ENCODE measurements around the gene RBP5. TPM values are rescaled to one million over a fixed set of nuclear protein-coding genes. Genes with fewer than 3 reads are reported as not detected.

The RBP5 gene
- total and polyA plus RNA-seq, 7 donors = 0.71 to 30.9 (median 4.0) TPM; not detected in 3

DNA sequence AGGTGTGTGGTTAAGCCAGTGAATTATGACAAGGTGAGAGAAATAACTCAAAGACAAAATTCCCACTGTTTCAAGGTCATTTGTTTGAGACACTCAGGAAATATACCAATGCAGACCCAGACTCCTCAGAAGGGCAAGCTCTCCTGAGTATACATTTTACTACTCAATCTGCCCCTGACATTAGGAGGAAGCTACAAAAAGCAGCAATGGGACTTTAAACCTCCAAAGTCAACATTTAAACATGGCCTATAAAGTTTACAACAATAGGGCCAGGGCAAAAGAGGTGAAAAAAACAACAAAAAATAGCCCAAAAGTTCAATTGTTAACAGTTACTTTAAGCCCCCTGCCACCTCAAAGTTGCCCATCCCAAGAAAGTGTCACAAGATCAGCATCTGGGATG lies 41.3 kb upstream of the RBP5 start:
- no peak overlapping the region for H3K4me3 ChIP-seq
- no peak overlapping the region for H3K27ac ChIP-seq
- H3K9me3 ChIP-seq = peaks cover 0 to 3% (median 1%) of the 10 kb centered on the region in 4 donors
- no peaks in the 10 kb centered on the region for H3K27me3 ChIP-seq
- no peaks in the 10 kb centered on the region for H3K4me1 ChIP-seq
- DNase-seq = no peak
- intact Hi-C loops (cut with DNase I) = no loop called here
- no peak for TF ChIP-seq EP300 (IDR thresholded peaks at IDR 0.05)
- TF ChIP-seq POLR2AphosphoS5 (IDR thresholded peaks at IDR 0.05) = no peak
- TF ChIP-seq POLR2A (IDR thresholded peaks at IDR 0.05) = no peak
- H3K36me3 ChIP-seq = no peaks in the 10 kb centered on the region

GRCh38 chr12:7162691-7163114 lies 34.0 kb upstream of the RBP5 start:
- TF ChIP-seq POLR2A (IDR thresholded peaks at IDR 0.05) (no peak), CTCF (IDR thresholded peaks at IDR 0.05) (peak in 2 of 4 experiments; percentile 21 to 29)
- DNase-seq = peak; percentile 60

DNA sequence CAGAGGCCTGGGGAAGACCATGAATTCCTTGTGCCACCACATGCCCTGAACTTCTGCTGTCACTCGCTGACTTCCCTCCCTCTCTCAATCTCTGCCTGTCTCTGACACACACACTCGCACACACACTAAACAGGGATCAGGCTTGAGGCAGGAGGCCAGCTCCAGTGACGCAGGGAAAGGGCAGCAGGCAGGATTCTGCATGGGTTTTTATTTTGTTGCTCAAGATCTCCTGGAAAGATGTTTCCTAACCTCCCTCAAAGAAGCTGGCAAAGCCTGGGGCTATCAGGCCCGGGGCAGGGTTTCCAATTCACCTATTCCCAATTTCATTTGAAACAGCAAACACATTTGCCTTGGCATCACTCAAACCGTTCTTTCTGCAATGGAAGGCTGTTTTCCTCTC lies 33.1 kb upstream of the RBP5 start:
- TF ChIP-seq POLR2A (IDR thresholded peaks at IDR 0.05) (no peak), EP300 (IDR thresholded peaks at IDR 0.05) (no peak), POLR2AphosphoS5 (IDR thresholded peaks at IDR 0.05) (no peak), CTCF (IDR thresholded peaks at IDR 0.05) (no peak)
- Histone ChIP-seq H3K36me3 (no peaks in the 10 kb centered on the region), H3K27me3 (peaks cover 0 to 13% (median 9%) of the 10 kb centered on the region in 3 donors), H3K27ac (no peak overlapping the region), H3K9me3 (no peaks in the 10 kb centered on the region), H3K4me3 (no peak overlapping the region), H3K4me1 (no peaks in the 10 kb centered on the region)
- intact Hi-C loops (cut with DNase I) = no loop called here
- peak; percentile 40 for DNase-seq
- WGBS, 2 donors = 87% methylated on average over 5 of the region's 5 CpGs

More at GRCh38 chr12:7162691-7163114, 34.0 kb upstream of the RBP5 start:
- Histone ChIP-seq H3K4me1 (no peaks in the 10 kb centered on the region), H3K36me3 (no peaks in the 10 kb centered on the region), H3K27me3 (peaks cover 0 to 13% (median 9%) of the 10 kb centered on the region in 3 donors), H3K4me3 (no peak overlapping the region), H3K27ac (no peak overlapping the region), H3K9me3 (no peaks in the 10 kb centered on the region)
- intact Hi-C loops (cut with DNase I) = no loop called here
- WGBS, 2 donors = 4 to 6% methylated on average over 19 of the region's 19 CpGs

DNA sequence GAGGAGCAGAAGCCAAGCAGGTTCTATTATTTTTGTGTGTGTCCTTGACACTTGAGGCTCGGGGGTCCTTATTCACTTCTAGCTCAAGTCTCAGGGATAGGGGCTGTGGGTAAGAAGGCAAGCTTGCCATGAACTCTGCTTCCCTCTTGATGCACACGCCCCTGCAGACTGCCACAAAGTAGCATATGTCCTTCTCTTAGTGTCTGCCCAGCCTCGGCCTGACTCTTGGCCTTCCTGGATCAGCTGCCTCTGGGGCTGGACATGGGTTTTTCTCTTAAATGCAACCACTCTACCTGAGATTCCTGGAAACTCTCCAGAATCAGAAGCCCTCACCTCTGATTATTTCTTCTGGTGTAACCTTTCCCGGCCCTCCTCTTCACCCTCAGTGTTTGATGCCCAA lies 32.6 kb upstream of the RBP5 start:
- H3K4me3 ChIP-seq = no peak overlapping the region
- peak; percentile 53 for DNase-seq
- WGBS, 2 donors = 89 to 93% methylated on average over 4 of the region's 4 CpGs
- no peak overlapping the region for H3K27ac ChIP-seq
- intact Hi-C loops (cut with DNase I) = no loop called here
- H3K27me3 ChIP-seq = peaks cover 0 to 13% (median 9%) of the 10 kb centered on the region in 3 donors
- H3K36me3 ChIP-seq = no peaks in the 10 kb centered on the region
- TF ChIP-seq POLR2A (IDR thresholded peaks at IDR 0.05) (no peak), EP300 (IDR thresholded peaks at IDR 0.05) (no peak), POLR2AphosphoS5 (IDR thresholded peaks at IDR 0.05) (no peak), CTCF (IDR thresholded peaks at IDR 0.05) (no peak)
- H3K4me1 ChIP-seq = no peaks in the 10 kb centered on the region
- no peaks in the 10 kb centered on the region for H3K9me3 ChIP-seq

GRCh38 chr12:7160183-7160582 lies 31.5 kb upstream of the RBP5 start:
- Histone ChIP-seq H3K27me3 (peaks cover 0 to 13% (median 9%) of the 10 kb centered on the region in 3 donors), H3K27ac (no peak overlapping the region), H3K9me3 (no peaks in the 10 kb centered on the region), H3K4me3 (no peak overlapping the region), H3K4me1 (no peaks in the 10 kb centered on the region), H3K36me3 (no peaks in the 10 kb centered on the region)
- TF ChIP-seq POLR2A (IDR thresholded peaks at IDR 0.05) (no peak), CTCF (IDR thresholded peaks at IDR 0.05) (no peak), POLR2AphosphoS5 (IDR thresholded peaks at IDR 0.05) (no peak), EP300 (IDR thresholded peaks at IDR 0.05) (no peak)
- 73 to 74% methylated on average over 7 of the region's 7 CpGs for WGBS, 2 donors
- peak; percentile 47 for DNase-seq
- intact Hi-C loops (cut with DNase I) = no loop called here
